Effector CD4-positive, alpha-beta T cell (primary cell): ENCODE results near the gene RASL12. TPM values are rescaled to one million over a fixed set of nuclear protein-coding genes. Genes with fewer than 3 reads are reported as not detected.
"Not testable (repeated sequence)": the region's sequence is repeated elsewhere in the genome, so short reads cannot be mapped to it uniquely, and the experiment has no call there.

Experiments used
- DNase-seq: peaks from one replicate; pipeline ENCODE4 v3.0.0-alpha.2; 2020
- total RNA-seq: gene quantifications from one replicate; lab custom pipeline; 2026; lab: John Stamatoyannopoulos, UW

The RASL12 gene
- total RNA-seq = not detected

- no peak for DNase-seq
Observed at GRCh38 chr15:65067645-65068402, at the start of gene RASL12. Gene RASL12, minus strand, starts transcription at chr15:65067991. Its CDS starts 156 bp downstream, at chr15:65067835.

- no peak for DNase-seq
Observed at GRCh38 chr15:65115542-65115941, 47.8 kb upstream of the RASL12 start.

DNA sequence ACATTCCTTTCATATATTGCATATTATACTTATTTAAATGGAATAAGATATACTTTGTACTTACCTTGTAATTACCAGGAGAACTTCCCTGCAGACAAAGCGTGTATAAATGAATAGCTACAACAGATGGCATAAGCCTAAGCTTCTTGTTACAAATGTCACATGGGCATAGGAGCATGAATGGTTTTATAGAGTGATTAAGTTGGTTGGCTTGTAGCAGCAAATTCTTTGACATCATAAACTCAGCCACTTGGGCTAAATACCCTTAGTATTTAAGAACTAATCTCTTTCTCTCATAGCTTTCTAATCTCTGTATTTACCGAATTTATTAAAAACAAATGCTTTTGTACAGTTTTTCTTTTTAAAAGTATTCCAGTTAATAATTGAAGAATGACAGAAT, 47.3 kb upstream of the RASL12 start, which contains the start of gene UBAP1L:
Gene UBAP1L (minus strand): TSS at position 115 of the 400 bp plus-strand sequence. CDS start 8,985 bp downstream, outside the sequence.
- DNase-seq = no peak

GRCh38 chr15:65110676-65111292, 43.0 kb upstream of the RASL12 start:
- no peak for DNase-seq

- no peak for DNase-seq
Observed at GRCh38 chr15:65106011-65106590, 38.3 kb upstream of the RASL12 start.

DNA sequence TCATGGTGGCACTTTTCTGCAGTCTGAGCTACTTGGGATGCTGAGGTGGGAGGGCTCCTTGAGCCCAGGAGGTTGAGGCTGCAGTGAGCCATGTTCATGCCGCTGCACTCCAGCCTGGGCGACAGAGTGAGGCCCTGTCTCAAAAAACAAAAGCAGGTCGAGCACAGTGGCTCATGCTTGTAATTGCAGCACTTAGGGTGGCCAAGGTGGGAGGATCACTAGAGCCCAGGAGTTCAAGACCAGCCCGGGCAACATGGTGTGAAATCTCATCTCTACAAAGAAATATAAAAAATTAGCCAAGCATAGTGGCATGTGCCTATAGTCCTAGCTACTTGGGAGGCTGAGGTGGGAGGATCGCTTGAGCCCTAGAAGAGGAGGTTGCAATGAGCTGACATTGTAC, 37.2 kb upstream of the RASL12 start:
- no peak for DNase-seq

GRCh38 chr15:65102912-65103311, 35.1 kb upstream of the RASL12 start:
- no peak for DNase-seq

DNA sequence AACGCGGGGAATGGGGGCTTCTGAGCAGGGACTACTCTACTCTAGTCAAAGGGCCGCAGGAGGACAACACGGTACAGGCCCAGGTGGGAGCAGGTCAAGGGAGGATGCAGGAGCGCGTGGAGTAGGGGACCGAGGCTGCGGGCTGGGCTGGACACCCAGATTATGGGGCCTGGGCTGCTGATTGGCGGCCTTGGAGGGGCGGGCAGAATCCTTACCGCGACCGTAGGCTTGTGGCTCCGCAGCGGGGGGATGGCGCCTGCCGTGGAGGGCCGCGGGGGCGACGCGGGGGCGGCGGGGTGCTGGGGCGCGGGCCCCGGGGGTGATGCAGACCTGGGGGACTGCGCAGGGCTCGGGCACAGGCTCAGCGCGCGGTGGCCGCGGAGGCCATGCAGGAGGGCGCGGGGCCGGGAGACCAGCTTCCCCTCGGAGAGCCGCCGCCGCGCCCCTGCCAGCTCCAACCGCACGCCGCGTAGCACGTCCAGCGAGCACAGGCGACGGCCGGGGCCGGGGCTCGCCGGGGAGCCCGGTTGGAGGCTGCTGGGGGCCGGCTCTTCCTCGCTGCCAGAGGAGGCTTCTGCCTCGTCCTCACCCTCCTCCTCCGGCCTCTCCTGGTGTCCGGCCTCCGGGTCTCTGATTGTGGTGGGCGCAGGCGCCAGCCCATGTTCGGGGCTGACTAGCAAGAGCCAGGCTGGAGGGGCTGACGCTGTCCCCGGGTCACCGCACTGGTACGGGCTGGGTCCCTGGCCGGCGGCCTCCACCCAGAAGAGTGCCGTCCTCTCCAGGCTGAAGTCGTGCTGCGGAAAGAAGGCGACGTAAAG, 34.3 kb upstream of the RASL12 start:
- no peak for DNase-seq

- peak; percentile 15 for DNase-seq
Observed at GRCh38 chr15:65101411-65101890, 33.7 kb upstream of the RASL12 start.

- no peak for DNase-seq
Observed at GRCh38 chr15:65100442-65100841, 32.7 kb upstream of the RASL12 start.

GRCh38 chr15:65099801-65100200, 32.0 kb upstream of the RASL12 start:
- not testable (repeated sequence) for DNase-seq

DNA sequence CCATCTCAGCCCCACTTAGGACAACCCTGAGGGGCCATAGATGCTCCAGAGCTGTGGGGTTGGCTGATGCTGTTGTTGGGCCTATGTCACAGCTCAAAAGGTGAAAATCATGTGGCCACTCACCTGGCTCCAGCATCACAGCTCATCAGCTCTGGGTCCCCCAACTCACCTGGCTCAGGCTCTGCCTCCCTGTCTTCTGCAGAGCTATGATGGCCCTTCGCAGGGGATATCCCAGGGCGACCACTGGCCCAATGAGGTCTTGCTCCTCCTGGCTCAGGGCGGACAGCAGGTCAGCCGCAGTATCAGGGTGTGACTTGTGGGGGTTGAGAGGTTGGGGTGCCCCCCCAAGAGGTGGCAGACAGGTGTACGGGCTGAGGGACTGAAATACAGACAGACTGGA, 31.5 kb upstream of the RASL12 start:
- no peak for DNase-seq

DNA sequence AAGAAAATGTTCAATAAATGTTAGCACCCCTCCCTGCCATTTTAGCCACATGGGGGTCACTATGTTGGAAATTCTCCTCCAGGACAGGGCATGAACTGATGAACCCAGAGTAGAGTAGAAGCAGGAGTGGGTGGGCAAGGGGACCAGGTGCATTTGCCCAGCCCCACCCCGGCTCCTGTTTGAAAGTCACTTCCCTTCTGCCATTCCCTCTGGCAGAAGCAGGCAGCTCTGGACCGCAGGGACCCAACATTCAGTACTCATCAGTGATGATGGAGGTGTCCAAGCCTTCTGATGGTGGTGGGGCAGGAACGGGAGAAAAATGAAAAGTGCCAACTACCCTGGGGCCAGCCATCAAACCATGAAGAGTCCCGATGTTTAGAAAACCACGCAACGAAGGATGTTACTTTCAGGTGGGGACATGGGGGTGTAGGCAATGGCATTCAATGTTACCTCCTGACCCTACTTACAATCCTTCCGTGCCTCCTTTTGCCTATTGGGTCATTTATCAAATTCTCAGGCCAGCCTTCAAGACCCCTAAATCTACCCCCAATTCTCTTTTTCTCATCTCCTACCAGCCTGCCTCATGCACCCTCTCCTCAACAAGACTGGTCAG, 30.0 kb upstream of the RASL12 start:
- DNase-seq = no peak

- no peak for DNase-seq
Observed at GRCh38 chr15:65096481-65097385, 28.9 kb upstream of the RASL12 start.

- DNase-seq = no peak
Observed at GRCh38 chr15:65095747-65096104, 27.9 kb upstream of the RASL12 start.

DNA sequence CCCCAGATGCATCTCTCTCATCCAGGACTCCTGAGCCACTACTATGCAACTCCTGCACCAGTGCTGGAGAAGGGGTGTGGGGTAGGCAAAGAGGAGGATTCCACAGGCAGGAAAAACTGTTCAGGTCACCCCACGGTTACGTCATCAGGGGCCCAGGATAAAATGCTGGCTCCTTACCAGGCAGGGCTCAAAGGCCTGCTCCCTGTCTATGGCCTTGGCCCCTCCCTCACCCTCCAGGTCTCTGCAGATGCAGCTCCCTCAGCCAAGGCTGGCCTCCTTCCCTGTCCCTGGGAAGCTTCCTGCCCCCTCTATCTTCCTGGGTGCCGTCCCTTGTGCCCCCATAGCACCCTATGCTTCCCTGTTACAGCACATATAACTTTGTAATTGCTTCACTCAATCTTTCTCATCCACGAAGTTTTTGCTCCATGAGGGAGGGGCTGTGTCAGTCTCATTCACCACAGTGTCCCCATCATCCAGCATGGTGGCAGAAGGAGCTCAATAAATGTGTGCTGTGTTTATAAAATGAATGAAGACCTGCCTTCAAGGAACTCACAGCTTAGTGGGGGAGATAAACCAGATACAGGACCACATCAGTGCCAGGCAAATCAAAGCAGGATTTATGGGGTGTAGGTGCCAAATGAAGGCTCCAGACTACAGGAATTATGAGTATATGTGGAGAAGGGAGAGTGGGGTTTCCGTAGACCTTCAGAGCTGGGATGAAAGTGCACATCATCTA, 27.4 kb upstream of the RASL12 start:
- DNase-seq = no peak

DNA sequence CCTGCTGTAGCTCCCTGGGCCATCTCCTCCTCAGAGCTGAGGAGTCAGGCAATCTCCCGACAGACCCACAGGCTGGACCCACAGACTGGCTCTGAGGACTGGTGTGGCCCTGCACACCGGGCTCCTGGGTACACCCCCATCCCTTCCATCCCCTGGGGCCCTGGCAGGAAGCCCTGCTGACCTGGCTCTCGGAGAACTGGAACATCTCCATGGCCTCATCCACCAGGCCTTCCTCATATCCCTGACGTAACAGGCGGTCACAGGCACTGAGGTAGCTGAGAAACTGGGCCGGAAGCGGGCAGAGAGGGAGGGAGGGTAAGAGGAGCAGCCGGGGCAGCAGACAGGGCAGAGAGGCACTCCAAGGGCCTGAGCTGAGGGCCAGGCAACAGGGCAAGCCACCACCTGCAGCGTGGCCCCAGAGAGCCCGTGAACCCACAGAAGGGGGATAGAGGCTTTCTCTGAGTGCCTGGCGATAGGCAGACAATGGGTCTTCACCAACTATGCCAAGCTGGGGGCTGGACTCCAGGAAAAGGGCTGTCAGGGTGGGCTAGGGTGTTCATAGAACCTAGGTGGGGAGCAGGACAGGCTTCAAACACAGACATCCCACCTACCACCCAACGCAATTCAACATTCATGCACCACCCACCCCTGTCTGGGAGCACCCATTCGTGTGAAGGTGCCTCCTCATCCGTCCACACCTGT, 26.7 kb upstream of the RASL12 start:
- no peak for DNase-seq

GRCh38 chr15:65093793-65094170, 26.0 kb upstream of the RASL12 start:
- DNase-seq = not testable (repeated sequence)

DNA sequence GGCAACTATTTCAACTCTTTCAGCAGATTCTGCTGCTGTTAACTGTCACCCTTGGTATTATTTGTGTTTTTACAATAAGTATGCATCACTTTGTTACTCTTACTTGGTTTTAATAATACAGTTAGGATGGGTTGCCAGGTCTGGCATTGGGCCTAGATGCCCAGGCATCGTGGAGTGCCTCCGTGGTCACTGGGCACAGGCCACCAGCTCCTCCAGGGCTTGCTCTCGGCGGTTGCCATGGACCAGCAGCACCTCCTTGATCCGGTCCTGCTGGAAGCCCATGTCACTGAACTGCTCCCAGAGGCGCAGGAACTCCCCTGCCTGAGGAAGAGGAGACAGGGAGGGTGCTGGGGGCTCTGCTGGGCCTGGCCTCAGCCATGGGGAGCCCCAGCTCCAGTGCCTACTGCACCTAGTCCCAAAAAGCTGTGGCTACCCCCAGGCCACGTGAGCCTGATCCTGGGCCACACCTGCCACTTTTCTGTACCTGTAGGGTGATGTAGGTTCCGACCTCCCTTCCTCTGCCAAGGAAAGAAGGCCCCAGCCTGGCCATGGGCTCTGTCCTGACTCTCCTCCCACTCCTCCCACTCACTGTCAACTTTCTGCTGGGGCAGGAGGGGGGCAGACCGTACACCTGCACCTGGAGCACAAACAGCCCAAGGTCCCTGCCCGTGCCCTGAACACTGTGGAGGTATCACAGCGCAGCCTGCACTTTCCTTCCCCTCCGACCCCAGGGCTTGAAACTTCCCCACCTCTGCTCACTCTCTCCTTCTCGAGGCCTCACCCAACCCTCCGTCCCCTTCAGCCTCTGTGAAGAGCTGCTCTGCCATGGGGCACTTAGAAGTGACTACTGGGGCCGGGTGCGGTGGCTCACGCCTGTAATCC, 25.4 kb upstream of the RASL12 start:
- DNase-seq = no peak
